Uterus (tissue), 4 donors: ENCODE measurements around the gene KATNBL1. TPM values are rescaled to one million over a fixed set of nuclear protein-coding genes. Genes with fewer than 3 reads are reported as not detected.

Experiments used
- DNase-seq, 2 donors: peaks; one replicate each; pipeline ENCODE4 v3.0.0-alpha.2; 2019 to 2020
- H3K27ac ChIP-seq, 2 donors: fragments of 200-600 bp; sonication (generic); 1 replicate in 1 of 2; 2 replicates in 1 of 2; pipeline ENCODE4 v1.5.1; 2016 to 2018
- H3K27me3 ChIP-seq, 2 donors: fragments of 200-600 bp; sonication (generic); one replicate each; pipeline ENCODE4 v1.5.1; 2018 to 2019; ENCODE audit warnings: control low read depth in 1 of 2
- H3K36me3 ChIP-seq, 2 donors: fragments of 200-600 bp; sonication (generic); one replicate each; pipeline ENCODE4 v1.5.1; 2019; ENCODE audit warnings: control low read depth in 1 of 2
- H3K4me1 ChIP-seq, 2 donors: fragments of 200-600 bp; sonication (generic); one replicate each; pipeline ENCODE4 v1.5.1; 2018 to 2019; ENCODE audit warnings: control low read depth in 1 of 2
- H3K4me3 ChIP-seq, 2 donors: fragments of 200-600 bp; sonication (generic); 1 replicate in 1 of 2; 2 replicates in 1 of 2; pipeline ENCODE4 v1.5.1; 2018 to 2019; ENCODE audit warnings: mild to moderate bottlenecking in 1 of 2
- H3K9me3 ChIP-seq, 2 donors: fragments of 200-600 bp; sonication (generic); one replicate each; pipeline ENCODE4 v1.5.1; 2019; ENCODE audit warnings: control low read depth in 1 of 2
- POLR2A ChIP-seq, 2 donors: fragments of 450-650 bp; IDR thresholded peaks; one replicate each; pipeline ENCODE4 v1.6.1; 2016; ENCODE audit warnings: antibody characterized with exemption in 2 of 2, mild to moderate bottlenecking in 1 of 2, moderate library complexity in 1 of 2
- intact Hi-C: fragments of 100-400 bp; cut with DNase I; formaldehyde crosslinking; loops from one replicate; pipeline ENCODE4 v1.15.1; 2023; ENCODE audit warnings: low total_unique reads
- total RNA-seq, 4 donors: library from RNA; depleted of rRNA in 3 of 4; stranded (reverse); fragments of >200 nt in 3 of 4; gene quantifications; one replicate each; pipeline versions ENCODE4 v1.1.0 to v1.2.4, GENCODE V29; 2014 to 2023
- TF ChIP-seq, protein P1 (sequence below), 4 experiments: fragments of 200-600 bp in 2 of 4; fragments of 450-650 bp in 2 of 4; sonication (generic) in 2 of 4; IDR thresholded peaks; one replicate each; pipeline ENCODE4 v1.5.1; 2016 to 2019; ENCODE audit warnings: antibody characterized with exemption in 4 of 4, mild to moderate bottlenecking in 2 of 4, moderate library complexity in 1 of 4
- donor health status: DM: yes; HTN: yes; CAD: no.

Gene KATNBL1
- total RNA-seq, 4 donors from 2014 or later = 75.5 to 116 (median 97.8) TPM

DNA sequence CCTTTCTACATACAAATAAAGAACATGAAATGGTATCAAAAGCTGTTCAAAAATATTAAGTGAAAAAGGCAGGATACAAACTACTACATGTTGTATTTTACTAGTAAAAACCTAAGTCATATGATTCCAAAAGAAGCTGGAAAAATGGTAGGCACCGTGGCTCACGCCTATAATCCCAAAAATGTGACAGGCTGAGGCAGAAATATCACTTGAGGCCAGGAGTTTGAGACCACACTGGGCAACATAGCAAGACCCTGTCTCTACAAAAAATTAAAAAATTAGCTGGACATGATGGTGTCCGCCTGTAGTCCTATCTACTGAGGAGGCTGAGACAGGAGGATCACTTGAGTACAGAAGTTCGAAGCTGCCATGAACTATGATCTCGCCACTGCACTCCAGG lies 110.0 kb downstream of the KATNBL1 start:
- intact Hi-C loops = loop anchor here (10.0 kb wide), 1 partner anchor 115 kb away; the partner anchor contains the start of gene KATNBL1
- Histone ChIP-seq H3K9me3 (no peaks in the 10 kb centered on the region), H3K36me3 (no peaks in the 10 kb centered on the region), H3K27me3 (no peaks in the 10 kb centered on the region), H3K4me3 (no peak overlapping the region), H3K4me1 (peaks cover 0 to 6% of the 10 kb centered on the region in 2 donors), H3K27ac (no peak overlapping the region)
- TF ChIP-seq POLR2A (IDR thresholded peaks at IDR 0.05) = no peak
- TF ChIP-seq, protein P1, sequence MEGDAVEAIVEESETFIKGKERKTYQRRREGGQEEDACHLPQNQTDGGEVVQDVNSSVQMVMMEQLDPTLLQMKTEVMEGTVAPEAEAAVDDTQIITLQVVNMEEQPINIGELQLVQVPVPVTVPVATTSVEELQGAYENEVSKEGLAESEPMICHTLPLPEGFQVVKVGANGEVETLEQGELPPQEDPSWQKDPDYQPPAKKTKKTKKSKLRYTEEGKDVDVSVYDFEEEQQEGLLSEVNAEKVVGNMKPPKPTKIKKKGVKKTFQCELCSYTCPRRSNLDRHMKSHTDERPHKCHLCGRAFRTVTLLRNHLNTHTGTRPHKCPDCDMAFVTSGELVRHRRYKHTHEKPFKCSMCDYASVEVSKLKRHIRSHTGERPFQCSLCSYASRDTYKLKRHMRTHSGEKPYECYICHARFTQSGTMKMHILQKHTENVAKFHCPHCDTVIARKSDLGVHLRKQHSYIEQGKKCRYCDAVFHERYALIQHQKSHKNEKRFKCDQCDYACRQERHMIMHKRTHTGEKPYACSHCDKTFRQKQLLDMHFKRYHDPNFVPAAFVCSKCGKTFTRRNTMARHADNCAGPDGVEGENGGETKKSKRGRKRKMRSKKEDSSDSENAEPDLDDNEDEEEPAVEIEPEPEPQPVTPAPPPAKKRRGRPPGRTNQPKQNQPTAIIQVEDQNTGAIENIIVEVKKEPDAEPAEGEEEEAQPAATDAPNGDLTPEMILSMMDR (IDR thresholded peaks at IDR 0.05) = no peak
- no peak for DNase-seq

Other genes with a start within 250 kb of the KATNBL1 start
- gene CHRM5, start 241.6 kb downstream of the KATNBL1 start, total RNA-seq = not detected
- gene AVEN, start 170.9 kb downstream of the KATNBL1 start, total RNA-seq = 10 to 100 TPM; 12.3 to 27.9 (median 18.0) TPM
- 10 to 100 TPM; 12.4 to 45.8 (median 27.2) TPM for gene EMC7, start 108.2 kb downstream of the KATNBL1 start, total RNA-seq
- 1 to 10 TPM; 1.4 to 4.1 (median 1.6) TPM for gene PGBD4, start 108.0 kb downstream of the KATNBL1 start, total RNA-seq
- 100 to 1,000 TPM in 1 of 4 donors, 10 to 100 TPM in 3; 69.2 to 137 (median 94.1) TPM for gene EMC4, start 14.9 kb upstream of the KATNBL1 start, total RNA-seq
- gene SLC12A6, start 127.7 kb upstream of the KATNBL1 start, total RNA-seq = 10 to 100 TPM; 16.8 to 26.9 (median 22.2) TPM
- gene NOP10, start 133.0 kb upstream of the KATNBL1 start, total RNA-seq = 10 to 100 TPM; 56.9 to 78.8 (median 72.3) TPM
- not detected for gene NUTM1, start 133.2 kb upstream of the KATNBL1 start, total RNA-seq
- 10 to 100 TPM in 2 of 4 donors, 1 to 10 TPM in 2; 2.4 to 73.1 (median 7.3) TPM for gene LPCAT4, start 157.1 kb upstream of the KATNBL1 start, total RNA-seq
- 100 to 1,000 TPM in 2 of 4 donors, 10 to 100 TPM in 2; 17.9 to 109 (median 64.2) TPM for gene GOLGA8A, start 227.7 kb upstream of the KATNBL1 start, total RNA-seq